Right cardiac atrium (tissue), 5 donors: Measurements from ENCODE around the gene ELP4. TPM values are rescaled to one million over a fixed set of nuclear protein-coding genes. Genes with fewer than 3 reads are reported as not detected.
"Not testable (repeated sequence)": the region's sequence is repeated elsewhere in the genome, so short reads cannot be mapped to it uniquely, and the experiment has no call there.

ENCODE experiments used
- ATAC-seq, 2 donors: fragments of 200-7000 bp; cut with Tn5 transposase; one replicate each; pipeline versions ENCODE4 v1.8.0 to v1.9.1; 2020; ENCODE audit warnings: moderate library complexity in 2 of 2, mild to moderate bottlenecking in 1 of 2
- DNase-seq, 3 donors: peaks; one replicate each; pipeline ENCODE4 v3.0.0-alpha.2; 2020
- H3K27ac ChIP-seq: one replicate; pipeline ENCODE4 v1.5.1; 2013; ENCODE audit warnings: mild to moderate bottlenecking, low read length, control low read depth, moderate library complexity
- H3K27me3 ChIP-seq: one replicate; pipeline ENCODE4 v1.6.1; 2013; ENCODE audit not compliant: control insufficient read depth, insufficient read depth
- H3K4me1 ChIP-seq: one replicate; pipeline ENCODE4 v1.6.1; 2013; ENCODE audit warnings: low read length; ENCODE audit not compliant: control insufficient read depth, insufficient read depth
- H3K4me3 ChIP-seq: one replicate; pipeline ENCODE4 v1.5.1; 2013; ENCODE audit warnings: low read length, control low read depth
- H3K9me3 ChIP-seq: one replicate; pipeline ENCODE4 v1.6.1; 2013; ENCODE audit warnings: low read length; ENCODE audit not compliant: control insufficient read depth
- WGBS: extraction: QIAGEN DNeasy Blood & Tissue Kit; methylation state at CpG from one replicate; pipeline ENCODE4 v1.1.7; 2013; 5-methylcytosine and 5-hydroxymethylcytosine counted together
- intact Hi-C, 4 donors: fragments of 100-400 bp; cut with DNase I; formaldehyde crosslinking; loops; one replicate each; pipeline versions ENCODE4 v1.11.0 to v1.14.0; 2022 to 2023
- polyA plus RNA-seq: library from polyadenylated mRNA; stranded (reverse); fragments of 200-250 nt; gene quantifications from one replicate; pipeline ENCODE4 v1.2.3, GENCODE V29; 2013
- total RNA-seq, 4 donors: library from RNA; stranded (reverse); fragmentation: NEBNext Ultra II Directional; extraction: Animal tissue kit (Norgen Biotek cat#: 25700); gene quantifications; one replicate each; pipeline ENCODE4 v1.2.1, GENCODE V29; 2021
- donor health status: healthy with polysubstance abuse.
- donor health status: DM: no; HTN: yes; CAD: no.
- donor health status: DM: no; HTN: no; CAD: no.
- donor health status: DM: no; HTN: yes; CAD: no; lungs with severe emphysema.
- donor health status: DM: yes; HTN: yes; CAD: no.

Gene ELP4
- total and polyA plus RNA-seq, 5 donors = 13.2 to 17.9 (median 15.1) TPM

DNA sequence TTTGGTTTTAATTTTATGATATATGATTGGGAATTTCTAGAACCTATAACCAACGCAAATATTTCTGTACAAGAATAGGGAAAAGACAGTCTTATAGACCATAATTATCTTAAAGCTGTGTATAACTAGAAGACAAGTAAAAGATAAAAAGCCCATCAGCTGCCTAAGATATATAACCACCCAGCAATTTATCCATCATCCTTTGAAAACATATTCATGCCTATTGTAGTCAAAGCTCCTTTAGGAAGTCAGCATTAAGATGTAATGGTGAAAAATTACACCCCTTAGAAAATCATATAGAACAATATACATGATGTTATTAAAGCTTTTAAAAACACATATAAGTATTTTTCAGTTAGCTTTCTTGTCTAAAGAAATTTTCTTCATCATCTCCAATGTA lies 46.4 kb downstream of the ELP4 start:
- Histone ChIP-seq H3K4me3 (no peak overlapping the region), H3K27me3 (no peaks in the 10 kb centered on the region), H3K4me1 (no peaks in the 10 kb centered on the region), H3K9me3 (no peaks in the 10 kb centered on the region), H3K27ac (no peak overlapping the region)
- ATAC-seq = no peak
- intact Hi-C loops = no loop called here
- no peak for DNase-seq
- 86% methylated on average over 1 of the region's 1 CpG for WGBS

DNA sequence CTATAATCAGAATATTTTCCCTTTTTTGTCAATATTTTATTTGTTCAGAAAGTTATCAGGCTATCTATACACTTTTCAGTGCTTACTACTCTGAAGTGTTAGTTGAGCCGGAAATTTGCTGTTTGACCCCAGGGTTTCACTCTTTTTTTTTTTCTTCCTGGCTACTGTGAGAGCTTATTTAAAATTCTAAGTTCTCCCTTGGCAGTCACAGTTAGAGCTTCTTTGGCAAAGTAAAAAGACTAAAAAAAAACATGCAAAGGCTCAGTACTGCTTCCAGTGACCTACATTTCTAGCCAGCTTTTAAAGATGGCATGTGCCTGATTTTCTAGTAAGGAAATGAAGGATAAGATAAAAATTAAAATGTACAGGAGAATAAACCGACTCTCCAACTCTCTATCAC lies 48.4 kb downstream of the ELP4 start:
- 15% methylated on average over 2 of the region's 2 CpGs for WGBS
- Histone ChIP-seq H3K27ac (no peak overlapping the region), H3K4me3 (no peak overlapping the region), H3K9me3 (no peaks in the 10 kb centered on the region), H3K4me1 (no peaks in the 10 kb centered on the region), H3K27me3 (no peaks in the 10 kb centered on the region)
- no peak for DNase-seq
- intact Hi-C loops = no loop called here
- peak in 1 of 2 donors; percentile 47 for ATAC-seq

DNA sequence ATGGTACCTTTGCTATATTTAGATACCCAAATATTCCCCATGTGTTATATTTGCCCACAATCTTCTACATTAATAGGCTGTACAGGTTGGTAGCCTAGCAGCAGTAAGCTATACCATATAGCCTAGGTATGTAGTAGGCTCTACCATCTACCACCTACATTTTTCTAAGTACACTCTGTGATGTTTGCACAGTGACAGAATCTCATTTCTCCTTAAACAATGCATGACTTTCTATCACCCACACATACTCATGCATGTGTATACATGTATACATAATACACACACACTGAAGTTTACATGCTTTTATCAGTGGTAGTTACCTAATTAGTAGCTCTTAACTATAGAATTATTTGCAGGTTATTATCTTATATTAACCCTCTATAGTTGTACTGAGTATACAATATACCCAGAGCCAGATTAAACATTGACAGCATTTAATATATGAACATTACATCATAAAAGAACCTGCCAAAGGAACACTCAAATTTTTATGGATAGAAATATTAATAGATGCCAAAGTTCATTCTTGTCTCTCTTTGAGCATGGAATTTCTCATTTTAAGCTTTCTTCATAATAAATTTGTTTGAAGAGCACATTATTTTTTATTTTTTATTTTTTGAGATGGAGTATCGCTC lies 51.4 kb downstream of the ELP4 start:
- no peak for DNase-seq
- no peak overlapping the region for H3K27ac ChIP-seq
- 98% methylated on average over 1 of the region's 1 CpG for WGBS
- H3K27me3 ChIP-seq = no peaks in the 10 kb centered on the region
- ATAC-seq = no peak
- intact Hi-C loops = no loop called here
- no peaks in the 10 kb centered on the region for H3K9me3 ChIP-seq
- no peaks in the 10 kb centered on the region for H3K4me1 ChIP-seq
- H3K4me3 ChIP-seq = no peak overlapping the region

DNA sequence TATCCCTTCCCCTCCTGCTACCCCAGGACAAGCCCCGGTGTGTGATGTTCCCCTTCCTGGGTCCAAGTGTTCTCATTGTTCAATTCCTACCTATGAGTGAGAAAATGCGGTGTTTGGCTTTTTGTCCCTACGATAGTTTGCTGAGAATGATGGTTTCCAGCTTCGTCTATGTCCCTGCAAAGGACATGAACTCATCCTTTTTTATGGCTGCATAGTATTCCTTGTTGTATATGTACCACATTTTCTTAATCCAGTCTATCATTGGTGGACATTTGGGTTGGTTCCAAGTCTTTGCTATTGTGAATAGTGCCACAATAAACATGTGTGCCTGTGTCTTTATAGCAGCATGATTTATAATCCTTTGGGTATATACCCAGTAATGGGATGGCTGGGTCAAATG lies 55.0 kb downstream of the ELP4 start:
- H3K9me3 ChIP-seq, DNase-seq, H3K4me1 ChIP-seq, intact Hi-C loops, H3K27me3 ChIP-seq, H3K27ac ChIP-seq, H3K4me3 ChIP-seq, ATAC-seq: not testable (repeated sequence)
- WGBS = 97% methylated on average over 4 of the region's 4 CpGs

DNA sequence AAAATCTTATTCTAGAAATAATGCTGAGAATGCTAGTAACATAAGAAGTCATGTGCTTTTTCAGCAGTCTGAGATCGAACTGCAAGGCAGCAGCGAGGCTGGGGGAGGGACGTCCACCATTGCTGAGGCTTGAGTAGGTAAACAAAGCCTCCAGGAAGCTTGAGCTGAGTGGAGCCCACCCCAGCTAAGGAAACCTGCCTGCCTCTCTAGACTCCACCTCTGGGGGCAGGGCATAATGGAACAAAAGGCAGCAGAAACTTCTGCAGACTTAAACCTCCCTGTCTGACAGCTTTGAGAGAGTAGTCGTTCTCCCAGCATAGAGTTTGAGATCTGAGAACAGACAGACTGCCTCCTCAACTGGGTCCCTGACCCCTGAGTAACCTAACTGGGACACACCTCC lies 64.6 kb downstream of the ELP4 start:
- H3K4me1 ChIP-seq, H3K4me3 ChIP-seq, H3K9me3 ChIP-seq, H3K27me3 ChIP-seq, intact Hi-C loops, DNase-seq, ATAC-seq, H3K27ac ChIP-seq: not testable (repeated sequence)
- WGBS = 89% methylated on average over 4 of the region's 4 CpGs

DNA sequence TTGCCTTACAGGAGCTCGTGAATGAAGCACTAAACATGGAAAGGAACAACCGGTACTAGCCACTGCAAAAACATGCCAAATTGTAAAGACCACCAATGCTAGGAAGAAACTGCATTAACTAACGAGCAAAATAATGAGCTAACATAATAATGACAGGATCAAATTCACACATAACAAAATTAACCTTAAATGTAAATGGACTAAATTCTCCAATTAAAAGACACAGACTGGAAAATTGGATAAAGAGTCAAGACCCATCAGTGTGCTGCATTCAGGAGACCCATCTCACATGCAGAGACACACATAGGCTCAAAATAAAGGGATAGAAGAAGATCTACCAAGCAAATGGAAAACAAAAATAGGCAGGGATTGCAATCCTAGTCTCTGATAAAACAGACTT lies 66.2 kb downstream of the ELP4 start:
- not testable (repeated sequence) for ATAC-seq

DNA sequence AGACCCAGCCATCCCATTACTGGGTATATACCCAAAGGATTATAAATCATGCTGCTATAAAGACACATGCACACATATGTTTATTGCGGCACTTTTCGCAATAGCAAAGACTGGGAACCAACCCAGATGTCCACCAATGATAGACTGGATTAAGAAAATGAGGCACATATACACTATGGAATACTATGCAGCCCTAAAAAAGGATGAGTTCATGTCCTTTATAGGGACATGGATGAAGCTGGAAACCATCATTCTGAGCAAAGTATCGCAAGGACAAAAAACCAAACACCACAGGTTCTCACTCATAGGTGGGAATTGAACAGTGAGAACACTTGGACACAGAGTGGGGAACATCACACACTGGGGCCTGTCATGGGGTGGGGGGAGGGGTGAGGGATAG lies 69.8 kb downstream of the ELP4 start:
- 97% methylated on average over 3 of the region's 3 CpGs for WGBS
- intact Hi-C loops, H3K4me1 ChIP-seq, DNase-seq, H3K27me3 ChIP-seq, H3K9me3 ChIP-seq, ATAC-seq, H3K4me3 ChIP-seq, H3K27ac ChIP-seq: not testable (repeated sequence)

More for the DNA sequence above, 66.2 kb downstream of the ELP4 start:
- H3K27ac ChIP-seq, H3K9me3 ChIP-seq, DNase-seq, intact Hi-C loops, H3K27me3 ChIP-seq, H3K4me3 ChIP-seq, H3K4me1 ChIP-seq: not testable (repeated sequence)
- 98% methylated on average over 3 of the region's 3 CpGs for WGBS

DNA sequence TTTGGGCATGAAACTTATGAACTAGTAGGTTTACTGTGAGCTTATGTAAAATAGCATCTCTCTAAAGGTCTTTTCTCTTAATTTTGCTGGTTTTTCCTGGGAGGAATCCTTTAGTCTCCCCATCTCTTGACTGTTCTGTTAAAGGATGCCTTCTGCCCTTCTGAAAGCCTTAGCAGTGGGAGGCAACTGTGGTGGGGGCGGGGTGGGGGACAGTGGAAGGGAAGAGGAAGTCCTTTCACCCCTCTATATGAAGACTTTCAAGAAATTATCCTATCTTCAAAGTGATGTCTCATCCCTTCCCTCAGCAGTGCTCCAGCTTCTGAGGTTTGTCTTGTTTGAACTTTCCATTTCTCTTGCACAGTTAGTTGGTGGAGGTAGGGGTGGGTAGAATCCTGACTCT lies 73.1 kb downstream of the ELP4 start:
- Histone ChIP-seq H3K4me3 (no peak overlapping the region), H3K4me1 (no peaks in the 10 kb centered on the region), H3K9me3 (no peaks in the 10 kb centered on the region), H3K27ac (no peak overlapping the region), H3K27me3 (no peaks in the 10 kb centered on the region)
- intact Hi-C loops = no loop called here
- no peak for DNase-seq
- no peak for ATAC-seq
- WGBS = 84% methylated on average over 1 of the region's 1 CpG

DNA sequence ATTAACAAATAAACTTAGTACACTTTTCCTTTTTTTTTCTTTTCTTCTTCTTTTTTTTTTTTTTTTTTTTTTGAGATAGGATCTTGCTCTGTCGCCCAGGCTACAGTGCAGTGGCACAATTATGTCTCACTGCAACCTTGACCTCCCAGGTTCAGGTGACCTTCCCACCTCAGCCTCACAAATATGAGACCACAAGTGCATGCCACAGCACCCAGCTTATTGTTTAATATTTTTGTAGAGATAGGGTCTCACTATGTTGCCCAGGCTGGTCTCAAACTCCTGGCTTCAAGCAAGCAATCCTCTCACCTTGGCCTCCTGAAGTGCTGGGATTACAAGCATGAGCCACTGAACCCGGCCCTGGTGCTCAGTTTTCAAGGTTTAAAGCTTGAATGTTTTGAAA lies 88.9 kb downstream of the ELP4 start:
- Histone ChIP-seq H3K27me3 (no peaks in the 10 kb centered on the region), H3K27ac (no peak overlapping the region), H3K4me1 (no peaks in the 10 kb centered on the region), H3K9me3 (no peaks in the 10 kb centered on the region), H3K4me3 (no peak overlapping the region)
- 91% methylated on average over 2 of the region's 2 CpGs for WGBS
- intact Hi-C loops = no loop called here
- DNase-seq (no peak), ATAC-seq (no peak)

DNA sequence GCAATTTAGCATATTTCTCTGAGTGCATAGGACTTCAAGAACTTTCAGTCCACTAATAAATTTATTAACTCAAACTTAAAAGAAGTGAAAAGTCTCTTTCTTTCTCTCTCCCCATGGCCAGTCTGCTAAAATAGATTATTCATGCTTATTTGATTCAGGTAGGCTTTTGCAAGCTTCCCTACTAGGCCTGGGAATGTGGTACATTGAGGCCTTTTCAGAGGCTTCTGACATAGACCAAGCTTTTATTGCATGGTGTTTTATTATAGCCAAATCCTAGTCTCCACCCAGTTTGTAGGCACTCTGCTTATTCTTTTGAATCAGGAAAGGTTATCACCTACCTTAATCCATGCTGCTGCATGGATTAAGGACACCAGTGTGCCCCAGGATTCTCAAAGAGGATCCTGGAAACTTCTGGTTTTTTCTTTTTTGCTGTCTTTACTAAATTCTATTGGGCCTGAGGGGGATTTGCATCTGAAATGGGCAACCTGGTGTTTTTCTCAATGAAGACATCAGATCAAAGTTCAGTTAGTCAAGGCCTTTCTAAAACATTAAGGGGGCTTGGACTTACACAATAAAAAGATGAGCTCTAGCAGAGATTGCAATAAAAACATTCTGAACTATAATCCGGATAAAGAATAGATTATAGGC lies 92.2 kb downstream of the ELP4 start:
- no peaks in the 10 kb centered on the region for H3K9me3 ChIP-seq
- H3K27ac ChIP-seq = no peak overlapping the region
- no peak for ATAC-seq
- intact Hi-C loops = no loop called here
- no peaks in the 10 kb centered on the region for H3K4me1 ChIP-seq
- H3K4me3 ChIP-seq = no peak overlapping the region
- no peaks in the 10 kb centered on the region for H3K27me3 ChIP-seq
- DNase-seq = no peak
- WGBS = 97% methylated on average over 1 of the region's 1 CpG

DNA sequence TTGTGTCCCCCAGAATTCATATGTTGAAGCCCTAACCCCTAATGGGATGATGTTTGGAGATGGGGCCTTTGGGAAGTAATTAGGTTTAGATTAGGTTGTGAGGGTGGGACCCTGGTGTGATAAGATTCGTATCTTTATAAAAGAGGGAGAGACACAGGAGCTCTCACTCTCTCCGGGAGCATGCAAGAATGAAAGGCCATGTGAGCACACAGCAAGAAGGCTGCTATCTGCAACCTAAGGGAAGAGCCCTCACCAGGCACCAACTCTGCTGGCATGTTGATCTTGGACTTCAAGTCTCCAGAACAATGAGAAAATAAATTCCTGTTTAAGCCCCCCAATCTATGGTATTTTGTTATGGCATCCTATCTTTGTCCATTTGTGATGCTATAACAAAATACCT lies 97.3 kb downstream of the ELP4 start:
- no peaks in the 10 kb centered on the region for H3K4me1 ChIP-seq
- no peaks in the 10 kb centered on the region for H3K9me3 ChIP-seq
- intact Hi-C loops = no loop called here
- whole genome bisulfite sequencing = 80% methylated on average over 2 of the region's 2 CpGs
- no peak for DNase-seq
- no peak overlapping the region for H3K4me3 ChIP-seq
- no peaks in the 10 kb centered on the region for H3K27me3 ChIP-seq
- ATAC-seq = no peak
- no peak overlapping the region for H3K27ac ChIP-seq

DNA sequence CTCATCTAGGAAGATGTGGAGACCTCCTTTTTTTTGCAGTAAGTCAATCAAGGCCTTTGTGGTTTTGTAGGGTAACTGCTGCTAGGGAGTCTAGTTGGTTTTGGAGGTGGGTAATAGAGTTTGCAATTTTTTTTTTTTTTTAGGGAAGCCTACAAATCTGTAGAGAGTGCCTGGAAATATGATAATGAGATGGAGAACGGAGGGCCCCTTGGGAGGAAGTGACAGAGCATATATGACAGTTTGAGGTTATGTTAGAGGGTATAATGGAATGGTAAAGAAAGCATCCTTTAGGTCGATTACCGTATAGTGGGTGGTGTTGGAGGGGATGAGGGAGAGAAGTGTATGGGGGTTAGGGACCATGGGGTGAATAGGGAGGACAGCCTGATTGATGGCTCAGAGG lies 98.3 kb downstream of the ELP4 start:
- WGBS = 92% methylated on average over 3 of the region's 3 CpGs

More for the DNA sequence above, 98.3 kb downstream of the ELP4 start:
- DNase-seq = no peak
- H3K27ac ChIP-seq = no peak overlapping the region
- no peaks in the 10 kb centered on the region for H3K27me3 ChIP-seq
- H3K9me3 ChIP-seq = no peaks in the 10 kb centered on the region
- no peak overlapping the region for H3K4me3 ChIP-seq
- intact Hi-C loops = no loop called here
- H3K4me1 ChIP-seq = no peaks in the 10 kb centered on the region
- ATAC-seq = no peak
